Fibroblast of lung (primary cell): Measurements from ENCODE around the gene XXYLT1.
"Not testable (repeated sequence)": the region's sequence is repeated elsewhere in the genome, so short reads cannot be mapped to it uniquely, and the experiment has no call there.

Experiments used
- EZH2 ChIP-seq: IDR thresholded peaks from 2 replicates; pipeline ENCODE4 v1.5.1; 2012; ENCODE audit warnings: low read length, control low read depth, mild to moderate bottlenecking; ENCODE audit errors: missing control alignments
- TF ChIP-seq, protein P1 (sequence below), 2 donors: IDR thresholded peaks in 1 of 2; conservative IDR thresholded peaks in 1 of 2; 1 replicate in 1 of 2; 2 replicates in 1 of 2; pipeline ENCODE4 v1.5.1; 2011 to 2012; ENCODE audit warnings: low read length in 2 of 2, control low read depth in 1 of 2, inconsistent platforms in 1 of 2, low read depth in 1 of 2, mild to moderate bottlenecking in 1 of 2

DNA sequence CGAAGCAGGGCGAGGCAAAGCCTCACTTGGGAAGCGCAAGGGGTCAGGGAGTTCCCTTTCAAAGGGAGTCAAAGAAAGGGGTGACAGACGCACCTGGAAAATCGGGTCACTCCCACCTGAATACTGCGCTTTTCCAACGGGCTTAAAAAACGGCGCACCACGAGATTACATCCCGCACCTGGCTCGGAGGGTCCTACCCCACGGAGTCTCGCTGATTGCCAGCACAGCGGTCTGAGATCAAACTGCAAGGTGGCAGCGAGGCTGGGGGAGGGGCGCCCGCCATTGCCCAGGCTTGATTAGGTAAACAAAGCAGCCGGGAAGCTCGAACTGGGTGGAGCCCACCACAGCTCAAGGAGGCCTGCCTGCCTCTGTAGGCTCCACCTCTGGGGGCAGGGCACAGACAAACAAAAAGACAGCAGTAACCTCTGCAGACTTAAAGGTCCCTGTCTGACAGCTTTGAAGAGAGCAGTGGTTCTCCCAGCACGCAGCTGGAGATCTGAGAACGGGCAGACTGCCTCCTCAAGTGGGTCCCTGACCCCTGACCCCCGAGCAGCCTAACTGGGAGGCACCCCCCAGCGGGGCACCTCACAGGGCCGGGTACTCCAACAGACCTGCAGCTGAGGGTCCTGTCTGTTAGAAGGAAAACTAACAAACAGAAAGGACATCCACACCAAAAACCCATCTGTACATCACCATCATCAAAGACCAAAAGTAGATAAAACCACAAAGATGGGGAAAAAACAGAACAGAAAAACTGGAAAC is 182.9 kb downstream of the XXYLT1 start:
- TF ChIP-seq, protein P1, sequence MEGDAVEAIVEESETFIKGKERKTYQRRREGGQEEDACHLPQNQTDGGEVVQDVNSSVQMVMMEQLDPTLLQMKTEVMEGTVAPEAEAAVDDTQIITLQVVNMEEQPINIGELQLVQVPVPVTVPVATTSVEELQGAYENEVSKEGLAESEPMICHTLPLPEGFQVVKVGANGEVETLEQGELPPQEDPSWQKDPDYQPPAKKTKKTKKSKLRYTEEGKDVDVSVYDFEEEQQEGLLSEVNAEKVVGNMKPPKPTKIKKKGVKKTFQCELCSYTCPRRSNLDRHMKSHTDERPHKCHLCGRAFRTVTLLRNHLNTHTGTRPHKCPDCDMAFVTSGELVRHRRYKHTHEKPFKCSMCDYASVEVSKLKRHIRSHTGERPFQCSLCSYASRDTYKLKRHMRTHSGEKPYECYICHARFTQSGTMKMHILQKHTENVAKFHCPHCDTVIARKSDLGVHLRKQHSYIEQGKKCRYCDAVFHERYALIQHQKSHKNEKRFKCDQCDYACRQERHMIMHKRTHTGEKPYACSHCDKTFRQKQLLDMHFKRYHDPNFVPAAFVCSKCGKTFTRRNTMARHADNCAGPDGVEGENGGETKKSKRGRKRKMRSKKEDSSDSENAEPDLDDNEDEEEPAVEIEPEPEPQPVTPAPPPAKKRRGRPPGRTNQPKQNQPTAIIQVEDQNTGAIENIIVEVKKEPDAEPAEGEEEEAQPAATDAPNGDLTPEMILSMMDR (conservative IDR thresholded peaks at IDR 0.05 in 1 of 2, IDR thresholded peaks at IDR 0.05 in 1 of 2; ENCODE audit: low read depth in 1 of 2, low read length in 2 of 2) = not testable (repeated sequence)
- TF ChIP-seq EZH2 = not testable (repeated sequence)
